ENCODE measurements around the gene TPRX1. TPM values are rescaled to one million over a fixed set of nuclear protein-coding genes. Genes with fewer than 3 reads are reported as not detected.

The TPRX1 gene
- polyA plus RNA-seq, 3 donors, result not detected

DNA sequence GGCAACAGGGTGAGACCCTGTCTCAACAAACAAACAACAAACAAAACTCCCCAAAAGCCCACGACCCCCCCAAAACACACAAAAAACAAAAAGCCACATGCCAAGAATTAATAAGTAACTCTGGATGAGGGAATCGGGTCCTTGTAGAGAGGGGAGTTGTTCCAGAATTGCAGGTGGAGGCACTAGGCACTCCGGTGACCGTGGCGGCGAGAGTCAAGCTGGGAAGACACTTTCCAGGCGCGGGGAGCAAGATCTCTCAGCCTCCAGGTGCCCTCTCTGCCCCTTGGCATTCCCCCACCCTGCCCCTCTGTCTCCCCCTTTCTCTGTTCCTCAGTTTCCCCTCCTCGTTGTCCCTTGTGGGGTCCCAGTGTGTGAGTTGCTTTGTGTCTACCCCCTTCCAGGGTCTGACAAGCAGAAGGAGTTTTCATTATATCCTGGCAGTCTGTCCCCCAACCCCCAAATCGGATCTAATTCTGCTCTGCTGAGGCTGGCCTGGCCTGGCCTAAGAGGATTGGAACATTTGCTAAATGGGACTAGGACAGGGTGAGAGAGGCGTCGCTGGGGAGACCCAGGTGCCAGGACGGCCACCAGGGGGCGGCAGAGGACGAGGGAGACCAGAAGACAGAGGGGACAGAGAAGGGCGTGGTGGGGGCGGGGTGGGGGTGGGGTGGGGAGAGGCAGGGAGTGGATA, 9.1 kb upstream of the TPRX1 start:
- H3K36me3 ChIP-seq (replicated peaks in 1 of 2; ENCODE audit: control insufficient read depth in 1 of 2, insufficient read depth in 2 of 2, low read length in 2 of 2), result no peaks in the 10 kb centered on the region
- H3K4me2 ChIP-seq (replicated peaks; ENCODE audit: extremely low read depth, low read length, poor library complexity, severe bottlenecking), result no peak overlapping the region
- Mint-ChIP-seq H3K4me1 (no peaks in the 10 kb centered on the region), H3K9me3 (peaks cover 0 to 3% (median 0%) of the 10 kb centered on the region in 7 donors), H3K4me3 (no peak overlapping the region), H3K27ac (no peak overlapping the region), H3K27me3 (ENCODE audit: low read depth in 3 of 3) (peaks cover 0 to 6% (median 5%) of the 10 kb centered on the region in 3 donors), H3K36me3 (no peaks in the 10 kb centered on the region)
- H3K4me1 ChIP-seq (ENCODE audit: control insufficient read depth in 1 of 2, insufficient read depth in 2 of 2, low read length in 2 of 2), result no peaks in the 10 kb centered on the region
- intact Hi-C loops (cut with micrococcal nuclease), result no loop called here
- no peaks in the 10 kb centered on the region for H3K27me3 ChIP-seq (ENCODE audit: control insufficient read depth in 2 of 2, insufficient read depth in 2 of 2, low read length in 2 of 2)
- no peaks in the 10 kb centered on the region for H4K20me1 ChIP-seq (ENCODE audit: insufficient read depth, low read length)
- H3K4me3 ChIP-seq (replicated peaks in 1 of 3; ENCODE audit: low read depth in 2 of 3, low read length in 3 of 3), result no peak overlapping the region
- TF ChIP-seq CTCF (IDR thresholded peaks at IDR 0.05), result peak; percentile 66
- no peaks in the 10 kb centered on the region for H3K9me3 ChIP-seq (replicated peaks in 1 of 2; ENCODE audit: control insufficient read depth in 1 of 2, insufficient read depth in 1 of 2, low read length in 2 of 2)
- no peak overlapping the region for H2AFZ ChIP-seq (ENCODE audit: insufficient read depth, low read depth, low read length, poor library complexity, severe bottlenecking)
- 100% methylated on average over 4 of the region's 17 CpGs for WGBS (ENCODE audit: insufficient coverage)
- DNase-seq, result peak; percentile 28 to 54 (median 37)
- no peak overlapping the region for H3K27ac ChIP-seq (ENCODE audit: low read depth in 1 of 2, low read length in 2 of 2)
- no peak overlapping the region for H3K9ac ChIP-seq (ENCODE audit: insufficient read depth, low read length, poor library complexity, severe bottlenecking)
- H3K79me2 ChIP-seq (ENCODE audit: insufficient read depth, low read length), result no peaks in the 10 kb centered on the region

DNA sequence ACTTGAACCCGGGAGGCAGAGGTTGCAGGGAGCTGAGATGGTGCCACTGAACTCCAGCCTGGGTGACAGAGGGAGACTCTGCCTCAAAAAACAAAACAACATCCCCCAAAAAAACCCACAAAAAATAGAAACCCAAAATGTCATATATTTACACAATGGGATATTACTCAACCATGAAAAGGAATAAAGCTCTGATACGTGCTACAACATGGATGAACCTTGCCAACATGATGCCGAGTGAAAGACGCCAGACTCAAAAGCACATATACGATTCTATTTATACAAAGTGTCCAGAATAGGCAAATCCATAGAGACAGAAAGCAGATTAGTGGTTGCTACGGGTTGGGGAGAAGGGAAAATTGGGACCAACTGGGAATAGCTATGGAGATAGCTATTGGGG, 2.1 kb upstream of the TPRX1 start:
- no peak overlapping the region for H3K27ac Mint-ChIP-seq
- DNase-seq, result no peak
- Histone ChIP-seq H3K9me3 (replicated peaks in 1 of 2; ENCODE audit: control insufficient read depth in 1 of 2, insufficient read depth in 1 of 2, low read length in 2 of 2) (peaks cover 0 to 9% of the 10 kb centered on the region in 2 donors), H2AFZ (ENCODE audit: insufficient read depth, low read depth, low read length, poor library complexity, severe bottlenecking) (no peak overlapping the region), H3K9ac (ENCODE audit: insufficient read depth, low read length, poor library complexity, severe bottlenecking) (no peak overlapping the region), H3K4me3 (replicated peaks in 1 of 3; ENCODE audit: low read depth in 2 of 3, low read length in 3 of 3) (no peak overlapping the region), H3K27ac (ENCODE audit: low read depth in 1 of 2, low read length in 2 of 2) (no peak overlapping the region), H3K79me2 (ENCODE audit: insufficient read depth, low read length) (no peaks in the 10 kb centered on the region), H3K27me3 (ENCODE audit: control insufficient read depth in 2 of 2, insufficient read depth in 2 of 2, low read length in 2 of 2) (no peaks in the 10 kb centered on the region), H3K4me2 (replicated peaks; ENCODE audit: extremely low read depth, low read length, poor library complexity, severe bottlenecking) (no peak overlapping the region), H4K20me1 (ENCODE audit: insufficient read depth, low read length) (no peaks in the 10 kb centered on the region), H3K4me1 (ENCODE audit: control insufficient read depth in 1 of 2, insufficient read depth in 2 of 2, low read length in 2 of 2) (no peaks in the 10 kb centered on the region), H3K36me3 (replicated peaks in 1 of 2; ENCODE audit: control insufficient read depth in 1 of 2, insufficient read depth in 2 of 2, low read length in 2 of 2) (no peaks in the 10 kb centered on the region)
- no peaks in the 10 kb centered on the region for H3K4me1 Mint-ChIP-seq
- no peaks in the 10 kb centered on the region for H3K36me3 Mint-ChIP-seq
- H3K4me3 Mint-ChIP-seq, result no peak overlapping the region
- 89% methylated on average over 4 of the region's 6 CpGs for WGBS (ENCODE audit: insufficient coverage)
- peaks cover 0 to 5% (median 5%) of the 10 kb centered on the region in 3 donors for H3K27me3 Mint-ChIP-seq (ENCODE audit: low read depth in 3 of 3)
- intact Hi-C loops (cut with micrococcal nuclease), result no loop called here
- peaks cover 3 to 8% (median 4%) of the 10 kb centered on the region in 7 donors for H3K9me3 Mint-ChIP-seq
- no peak for TF ChIP-seq CTCF (IDR thresholded peaks at IDR 0.05)
